Measurements from ENCODE around the gene POLDIP2. TPM values are rescaled to one million over a fixed set of nuclear protein-coding genes. Genes with fewer than 3 reads are reported as not detected.

The POLDIP2 gene
- total and polyA plus RNA-seq, 2 of the 13 experiments (the other 11 are each of a cell fraction or from before 2014, with no cell fraction given) = 85.9 to 114 TPM

DNA sequence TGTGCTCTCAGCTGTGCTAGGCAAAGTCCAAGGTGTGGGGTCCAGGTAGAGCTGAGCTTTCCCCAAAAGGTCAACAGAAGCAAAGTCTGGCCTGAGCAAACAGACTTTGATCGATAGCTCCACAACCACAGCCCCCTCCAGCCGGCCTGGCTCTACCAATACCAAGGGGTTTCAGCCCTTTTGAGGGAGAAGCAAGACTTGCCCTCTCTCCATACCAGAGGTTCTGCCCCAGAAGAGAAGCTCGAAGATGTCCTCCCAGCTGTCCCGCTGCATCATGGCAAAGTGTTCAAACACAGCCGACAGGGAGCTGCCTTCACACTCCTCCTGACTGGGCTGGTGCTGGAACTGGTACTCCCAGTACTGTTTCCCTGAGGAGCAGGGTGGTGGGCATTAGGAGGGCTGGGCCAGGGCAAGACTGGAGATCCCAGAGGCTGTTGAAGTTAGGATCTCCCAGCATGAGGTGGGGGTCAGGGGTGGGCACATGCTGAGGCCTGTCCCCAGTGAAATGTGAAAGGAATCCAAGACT lies 11.0 kb upstream of the POLDIP2 start (continued):
- TF ChIP-seq, protein P1, sequence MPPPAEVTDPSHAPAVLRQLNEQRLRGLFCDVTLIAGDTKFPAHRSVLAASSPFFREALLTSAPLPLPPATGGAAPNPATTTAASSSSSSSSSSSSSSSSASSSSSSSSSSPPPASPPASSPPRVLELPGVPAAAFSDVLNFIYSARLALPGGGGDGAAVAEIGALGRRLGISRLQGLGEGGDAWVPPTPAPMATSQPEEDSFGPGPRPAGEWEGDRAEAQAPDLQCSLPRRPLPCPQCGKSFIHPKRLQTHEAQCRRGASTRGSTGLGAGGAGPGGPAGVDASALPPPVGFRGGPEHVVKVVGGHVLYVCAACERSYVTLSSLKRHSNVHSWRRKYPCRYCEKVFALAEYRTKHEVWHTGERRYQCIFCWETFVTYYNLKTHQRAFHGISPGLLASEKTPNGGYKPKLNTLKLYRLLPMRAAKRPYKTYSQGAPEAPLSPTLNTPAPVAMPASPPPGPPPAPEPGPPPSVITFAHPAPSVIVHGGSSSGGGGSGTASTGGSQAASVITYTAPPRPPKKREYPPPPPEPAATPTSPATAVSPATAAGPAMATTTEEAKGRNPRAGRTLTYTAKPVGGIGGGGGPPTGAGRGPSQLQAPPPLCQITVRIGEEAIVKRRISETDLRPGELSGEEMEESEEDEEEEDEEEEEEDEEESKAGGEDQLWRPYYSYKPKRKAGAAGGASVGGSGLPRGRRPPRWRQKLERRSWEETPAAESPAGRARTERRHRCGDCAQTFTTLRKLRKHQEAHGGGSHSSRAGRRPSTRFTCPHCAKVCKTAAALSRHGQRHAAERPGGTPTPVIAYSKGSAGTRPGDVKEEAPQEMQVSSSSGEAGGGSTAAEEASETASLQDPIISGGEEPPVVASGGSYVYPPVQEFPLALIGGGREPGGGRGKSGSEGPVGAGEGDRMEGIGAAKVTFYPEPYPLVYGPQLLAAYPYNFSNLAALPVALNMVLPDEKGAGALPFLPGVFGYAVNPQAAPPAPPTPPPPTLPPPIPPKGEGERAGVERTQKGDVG (CRISPR knock-in tag; IDR thresholded peaks at IDR 0.05; ENCODE audit: borderline replicate concordance) = peak; percentile 89; the same call in 1 of the 2 replicates
- TF ChIP-seq PRPF4 (IDR thresholded peaks at IDR 0.05; ENCODE audit: low read depth, low read length, poor library complexity, severe bottlenecking) (no peak), ZNF430 (CRISPR knock-in tag; IDR thresholded peaks at IDR 0.05) (no peak), TBX2 (CRISPR knock-in tag; IDR thresholded peaks at IDR 0.05; ENCODE audit: borderline replicate concordance) (peak; percentile 89), CBX1 (IDR thresholded peaks at IDR 0.05; ENCODE audit: low read depth) (peak; percentile 64), ZNF337 (CRISPR knock-in tag; IDR thresholded peaks at IDR 0.05; ENCODE audit: borderline replicate concordance, low read depth) (no peak), HDAC2 (CRISPR knock-in tag; IDR thresholded peaks at IDR 0.05) (peak; percentile 92), ZFAT (CRISPR knock-in tag; conservative IDR thresholded peaks at IDR 0.05) (no peak), ZNF646 (CRISPR knock-in tag; IDR thresholded peaks at IDR 0.05) (no peak), ZFP36L1 (CRISPR knock-in tag; IDR thresholded peaks at IDR 0.05) (no peak), ZSCAN31 (CRISPR knock-in tag; IDR thresholded peaks at IDR 0.05; ENCODE audit: low read depth) (no peak), RFX1 (IDR thresholded peaks at IDR 0.05) (no peak), ZFP1 (CRISPR knock-in tag; IDR thresholded peaks at IDR 0.05) (no peak), TP53 (CRISPR knock-in tag; conservative IDR thresholded peaks at IDR 0.05) (no peak)
- TF ChIP-seq, protein P2, sequence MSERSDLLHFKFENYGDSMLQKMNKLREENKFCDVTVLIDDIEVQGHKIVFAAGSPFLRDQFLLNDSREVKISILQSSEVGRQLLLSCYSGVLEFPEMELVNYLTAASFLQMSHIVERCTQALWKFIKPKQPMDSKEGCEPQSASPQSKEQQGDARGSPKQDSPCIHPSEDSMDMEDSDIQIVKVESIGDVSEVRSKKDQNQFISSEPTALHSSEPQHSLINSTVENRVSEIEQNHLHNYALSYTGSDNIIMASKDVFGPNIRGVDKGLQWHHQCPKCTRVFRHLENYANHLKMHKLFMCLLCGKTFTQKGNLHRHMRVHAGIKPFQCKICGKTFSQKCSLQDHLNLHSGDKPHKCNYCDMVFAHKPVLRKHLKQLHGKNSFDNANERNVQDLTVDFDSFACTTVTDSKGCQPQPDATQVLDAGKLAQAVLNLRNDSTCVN (CRISPR knock-in tag; IDR thresholded peaks at IDR 0.05; ENCODE audit: borderline replicate concordance) = no peak
